Fibroblast of skin of abdomen (primary cell): Measurements from ENCODE around the gene AKT3. TPM values are rescaled to one million over a fixed set of nuclear protein-coding genes. Genes with fewer than 3 reads are reported as not detected.
"Not testable (repeated sequence)": the region's sequence is repeated elsewhere in the genome, so short reads cannot be mapped to it uniquely, and the experiment has no call there.

Experiments
- DNase-seq: peaks from one replicate; pipeline ENCODE4 v3.0.0-alpha.2; 2013
- polyA plus RNA-seq, 2 experiments: library from polyadenylated mRNA; unstranded; fragments of 120-200 nt; gene quantifications; one replicate each; pipeline ENCODE4 v1.2.1, GENCODE V29; 2013; ENCODE audit not compliant: insufficient read length in 2 of 2

The AKT3 gene
- 47.7 TPM for polyA plus RNA-seq (2013, experiment 1 of 2; ENCODE audit: insufficient read length)
- 46.0 TPM for polyA plus RNA-seq (2013, experiment 2 of 2; ENCODE audit: insufficient read length)

GRCh38 chr1:243850202-243850451 lies at the start of gene AKT3:
Gene AKT3 (minus strand): TSS chr1:243850243. CDS start chr1:243843170, 7,073 bp downstream.
- DNase-seq = peak; percentile 89

GRCh38 chr1:243898278-243898677 lies 48.2 kb upstream of the AKT3 start:
- no peak for DNase-seq

- no peak for DNase-seq
These were observed 46.3 kb upstream of the AKT3 start for GRCh38 chr1:243896313-243896712.

DNA sequence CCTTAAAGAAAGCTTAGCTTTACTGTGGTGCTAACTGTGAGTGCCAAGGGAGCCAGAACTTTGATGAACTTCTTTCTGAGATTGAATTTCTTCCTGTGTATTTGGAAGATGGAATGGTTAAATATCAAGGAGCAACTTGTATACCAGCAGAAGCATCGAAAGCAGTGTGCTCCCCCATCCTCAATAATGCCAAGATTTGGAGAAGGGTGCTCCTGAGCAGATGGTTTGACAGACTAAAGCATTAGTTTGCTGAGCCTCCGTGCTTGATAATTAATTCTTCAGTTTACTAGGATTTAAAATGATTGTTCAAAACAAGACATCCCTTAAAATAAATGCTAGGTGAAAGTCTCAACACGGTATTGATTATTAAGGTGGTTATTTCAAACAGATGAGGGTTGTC lies 42.4 kb upstream of the AKT3 start:
- DNase-seq = no peak

DNA sequence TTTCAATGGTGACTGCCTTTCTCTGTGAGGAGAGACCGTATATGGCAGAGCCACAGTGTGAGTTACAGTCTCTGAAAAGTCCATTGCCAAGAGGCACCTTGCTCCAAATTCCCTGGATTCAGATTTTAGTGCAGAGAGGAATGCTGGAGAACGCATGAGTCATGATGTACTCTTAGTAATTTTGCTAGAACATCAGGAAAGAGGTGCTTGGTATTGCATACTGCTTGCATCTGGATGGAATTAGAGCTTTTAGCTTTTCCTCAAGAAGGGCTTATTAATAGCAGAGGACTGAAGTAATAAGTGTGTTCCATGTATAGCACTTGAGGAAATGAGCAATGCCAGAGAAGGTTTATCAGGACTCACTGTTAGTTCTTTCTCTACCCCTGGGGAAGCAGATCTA lies 40.5 kb upstream of the AKT3 start:
- peak; percentile 96 for DNase-seq

- no peak for DNase-seq
These were observed 35.8 kb upstream of the AKT3 start for GRCh38 chr1:243885806-243886205.

DNA sequence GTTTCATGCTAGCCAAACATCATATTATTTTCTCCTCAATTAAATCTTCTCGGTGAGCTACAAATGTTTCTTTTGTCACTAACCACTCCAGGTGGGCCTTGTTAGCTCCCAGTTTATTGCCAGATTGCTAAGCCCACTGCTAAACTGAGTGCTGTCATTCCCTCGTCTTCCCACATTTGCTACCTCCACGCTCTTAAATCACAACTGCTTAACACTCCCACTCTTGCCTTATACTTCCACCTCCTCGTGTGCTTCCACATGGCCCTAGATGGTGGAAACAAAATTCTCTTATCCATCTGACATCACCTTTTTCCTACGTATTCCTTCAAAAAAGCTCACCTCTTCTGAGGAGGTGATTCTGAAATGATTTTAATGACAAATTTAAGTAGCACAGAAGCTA lies 34.6 kb upstream of the AKT3 start:
- no peak for DNase-seq

DNA sequence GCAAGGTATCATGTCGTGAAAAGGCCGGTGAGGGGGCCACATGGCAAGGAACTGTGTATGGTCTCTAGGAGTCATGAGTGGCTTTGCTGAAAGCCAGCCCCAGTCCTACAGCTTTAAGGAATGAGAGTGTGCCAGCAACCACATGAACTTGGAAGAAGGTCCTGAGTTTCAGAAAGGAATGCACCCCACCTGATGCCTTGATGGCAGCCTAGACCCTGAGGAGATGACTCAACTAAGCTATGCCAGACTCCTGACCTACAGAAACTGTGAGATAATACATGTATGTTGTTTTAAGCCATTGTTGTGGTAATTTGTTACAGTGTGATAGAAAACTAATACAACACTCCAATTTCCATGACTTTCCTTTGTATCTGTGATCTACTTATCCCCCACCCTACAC lies 33.5 kb upstream of the AKT3 start:
- peak; percentile 88 for DNase-seq

DNA sequence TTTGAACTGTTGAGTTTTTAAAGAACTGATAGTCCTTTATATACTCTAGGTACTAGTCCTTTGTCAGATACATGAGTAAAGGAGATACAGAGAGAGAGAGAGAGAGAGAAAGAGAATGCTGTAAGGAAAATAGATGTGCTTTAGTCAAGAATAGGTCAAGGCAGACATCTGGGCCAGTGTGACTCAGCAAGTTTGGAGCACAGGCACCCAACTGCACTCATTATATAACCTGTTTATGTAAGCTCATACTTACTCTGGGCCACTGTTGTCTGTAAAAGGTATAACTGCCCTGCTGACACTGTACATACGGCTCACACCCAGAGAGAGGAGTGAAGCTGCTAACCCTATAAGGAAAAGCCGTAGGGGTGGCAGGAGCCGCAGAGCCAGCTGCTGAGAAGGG lies 32.2 kb upstream of the AKT3 start:
- peak; percentile 47 for DNase-seq

DNA sequence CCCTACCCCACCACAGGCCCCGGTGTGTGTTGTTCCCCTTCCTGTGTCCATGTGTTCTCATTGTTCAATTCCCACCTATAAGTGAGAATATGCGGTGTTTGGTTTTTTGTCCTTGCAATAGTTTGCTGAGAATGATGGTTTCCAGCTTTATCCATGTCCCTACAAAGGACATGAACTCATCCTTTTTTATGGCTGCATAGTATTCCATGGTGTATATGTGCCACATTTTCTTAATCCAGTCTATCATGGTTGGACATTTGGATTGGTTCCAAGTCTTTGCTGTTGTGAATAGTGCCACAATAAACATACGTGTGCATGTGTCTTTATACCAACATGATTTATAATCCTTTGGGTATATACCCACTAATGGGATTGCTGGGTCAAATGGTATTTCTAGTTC lies 27.0 kb upstream of the AKT3 start:
- not testable (repeated sequence) for DNase-seq

DNA sequence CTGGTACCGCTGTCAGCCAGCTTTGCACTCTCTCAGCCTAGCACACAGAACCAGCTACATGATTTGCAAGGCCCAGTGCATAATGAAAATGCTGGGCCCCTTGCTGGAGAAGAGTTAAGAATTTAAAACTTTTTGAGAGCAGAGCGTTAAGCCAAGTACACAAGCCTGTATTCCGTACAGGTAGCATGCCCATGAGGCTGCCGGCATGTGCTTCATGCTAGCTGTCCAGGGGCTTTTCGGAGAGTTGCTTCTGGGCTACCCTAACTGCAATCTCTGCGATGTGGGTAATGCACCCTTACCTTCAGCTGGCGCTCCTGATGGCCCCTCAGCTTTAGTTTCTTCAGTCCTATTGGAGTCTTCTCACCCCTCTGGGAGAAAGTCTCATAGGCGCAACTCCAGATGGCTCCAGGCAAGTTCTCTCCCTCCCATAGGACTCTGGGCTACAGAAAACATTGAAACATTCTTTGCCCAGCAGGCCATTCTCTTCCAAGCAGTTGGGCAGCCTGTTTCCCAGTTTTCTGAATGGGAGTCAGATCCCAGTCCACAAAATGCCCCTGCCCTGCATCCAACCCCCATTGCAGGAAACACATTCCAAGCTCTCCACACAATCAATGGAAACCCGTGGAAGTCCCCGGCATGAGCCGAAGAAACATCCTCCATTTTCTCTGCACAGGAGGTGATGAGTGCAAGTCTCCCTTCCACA lies 5.7 kb upstream of the AKT3 start:
- no peak for DNase-seq

GRCh38 chr1:243851765-243852164 lies 1.7 kb upstream of the AKT3 start:
- DNase-seq = no peak

DNA sequence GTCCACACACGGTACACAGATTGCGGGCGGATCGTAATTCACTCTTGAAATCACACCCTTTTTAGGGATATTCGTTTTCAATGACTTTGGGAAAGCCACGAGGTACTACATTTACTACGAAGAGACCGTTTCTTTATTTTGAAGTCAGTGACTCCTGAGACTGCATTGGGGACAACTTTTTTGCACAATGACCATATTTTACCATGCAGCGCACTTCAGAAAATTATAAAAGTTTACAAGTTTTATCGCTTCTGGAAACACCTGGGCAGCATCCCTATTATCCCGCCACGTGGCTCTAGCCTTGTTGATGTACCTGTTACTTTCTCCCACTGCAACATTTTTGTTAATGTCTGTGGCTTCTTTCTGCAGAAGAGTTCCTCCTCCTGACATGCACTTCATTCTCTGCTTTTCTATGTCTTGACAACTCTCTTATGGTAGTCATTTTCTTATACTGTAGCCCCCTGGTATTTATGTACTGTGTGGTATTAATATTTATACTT lies 1.3 kb upstream of the AKT3 start:
- DNase-seq = no peak

GRCh38 chr1:243850452-243851256 lies 611 bp upstream of the AKT3 start:
- peak; percentile 85 for DNase-seq

DNA sequence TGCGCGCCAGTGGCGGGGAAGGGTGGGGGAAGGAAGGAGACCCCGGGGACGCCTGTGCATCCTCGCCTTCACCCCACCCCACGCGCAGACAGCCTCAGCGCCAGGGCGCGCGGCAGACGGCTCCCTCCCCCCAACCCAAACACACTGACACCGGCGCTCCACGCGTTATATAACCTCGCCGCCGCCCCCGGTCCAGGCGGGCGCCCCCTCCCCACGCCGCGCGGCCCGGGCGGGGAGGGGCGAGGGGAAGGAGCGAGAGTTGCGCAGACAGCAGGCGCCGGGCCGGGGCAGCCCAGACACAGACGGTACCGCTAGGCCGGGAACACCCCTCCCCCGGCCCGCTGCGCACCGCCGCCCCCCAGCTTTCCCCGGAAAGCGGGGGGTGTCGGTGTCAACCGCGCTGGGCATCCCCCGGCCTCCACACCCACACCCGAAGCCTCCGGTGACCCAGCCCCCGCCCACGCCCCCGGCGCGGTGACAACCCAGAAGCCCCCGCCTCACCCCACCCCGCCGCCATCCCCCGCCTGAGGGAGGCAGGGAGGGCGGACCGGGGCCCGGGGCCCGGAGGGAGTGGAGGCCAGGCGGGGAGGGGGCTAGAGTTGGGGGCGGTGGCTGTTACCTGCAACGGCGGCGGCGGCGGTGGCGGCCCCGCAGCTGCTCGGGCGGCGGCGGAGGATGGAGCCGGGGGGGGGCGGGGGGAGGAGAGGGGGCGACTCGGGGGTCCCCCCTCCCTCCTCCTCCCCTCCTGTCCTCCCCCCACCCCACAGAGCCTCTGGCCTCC lies 432 bp downstream of the AKT3 start:
- DNase-seq = peak; percentile 38

GRCh38 chr1:243848858-243849420 lies 1.1 kb downstream of the AKT3 start:
- peak; percentile 62 for DNase-seq

DNA sequence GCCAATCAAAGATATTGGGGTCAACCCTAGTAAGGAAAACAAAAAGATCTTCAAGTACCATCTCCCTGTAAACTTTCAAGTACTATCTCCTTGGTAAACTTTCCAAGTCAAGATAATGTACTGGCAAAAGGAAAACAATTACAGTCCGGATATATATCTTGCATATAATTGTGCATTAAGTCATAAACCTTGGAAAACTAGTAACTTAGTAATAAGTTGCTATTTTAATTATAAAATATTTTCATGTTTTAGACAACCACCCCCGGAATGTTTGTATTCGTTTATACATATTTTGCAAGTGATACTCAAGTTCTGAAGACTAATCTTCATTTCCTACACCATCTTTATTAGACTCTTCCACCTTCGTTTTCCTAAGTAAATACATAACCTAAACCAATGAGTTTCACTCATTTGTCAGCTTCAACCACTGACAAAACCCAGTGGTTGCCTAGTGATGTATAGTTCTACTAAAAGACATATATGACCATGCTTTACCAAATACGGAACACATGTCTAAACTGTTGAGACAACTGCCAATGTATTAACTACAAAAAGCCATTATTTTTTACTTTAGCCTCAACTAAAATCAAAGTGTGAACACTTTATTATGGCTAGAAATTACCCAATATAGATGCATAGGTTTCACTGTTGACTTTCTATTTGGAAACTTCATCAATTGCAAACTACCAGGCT lies 1.7 kb downstream of the AKT3 start:
- no peak for DNase-seq

DNA sequence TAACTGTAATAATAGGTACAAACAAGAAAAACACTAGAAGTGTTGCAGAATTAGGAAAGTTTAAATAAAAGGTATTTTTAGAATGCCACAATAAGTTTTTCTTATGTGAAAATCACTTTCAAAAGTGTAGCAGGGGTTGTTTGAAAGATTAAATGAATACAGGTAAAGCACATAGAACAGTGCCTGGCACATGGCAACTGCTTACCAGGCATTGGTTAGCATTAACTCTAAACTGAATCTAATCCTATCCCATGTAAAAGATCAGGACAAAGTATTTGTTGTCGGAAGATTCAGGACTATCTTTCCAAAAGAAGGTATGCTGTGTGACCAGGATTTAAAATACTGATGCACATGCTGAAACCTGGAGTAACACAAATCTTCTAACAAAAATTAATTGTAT lies 3.3 kb downstream of the AKT3 start:
- no peak for DNase-seq

DNA sequence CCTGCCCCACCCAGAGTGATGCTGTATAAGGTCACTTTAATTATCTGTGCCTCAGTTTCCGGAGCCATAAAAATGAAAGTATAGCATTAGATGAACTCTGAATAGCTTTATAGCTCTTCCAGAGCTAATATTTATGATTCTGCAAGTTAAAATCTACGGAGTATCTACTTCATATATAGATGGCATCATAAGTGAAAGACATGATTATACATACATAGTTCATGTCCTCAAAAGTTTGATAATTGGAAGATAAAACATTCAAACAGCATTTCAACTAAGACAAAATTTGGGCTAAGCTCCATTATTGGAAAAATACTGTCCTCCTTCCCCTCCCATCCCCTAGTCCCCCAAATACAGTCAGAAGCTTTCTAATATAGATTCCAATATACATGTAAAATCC lies 4.2 kb downstream of the AKT3 start:
- DNase-seq = no peak

- DNase-seq = no peak
These were observed 5.9 kb downstream of the AKT3 start for GRCh38 chr1:243844186-243844585.

GRCh38 chr1:243842978-243843511 lies 7.0 kb downstream of the AKT3 start:
- peak; percentile 73 for DNase-seq

GRCh38 chr1:243842161-243842560 lies 7.9 kb downstream of the AKT3 start:
- DNase-seq = no peak
